ENCODE data around the gene PLEKHG2. TPM values are rescaled to one million over a fixed set of nuclear protein-coding genes. Genes with fewer than 3 reads are reported as not detected.
A peak's percentile ranks its signal among the peaks of the same experiment; 100 is the strongest.

The PLEKHG2 gene
- total and polyA plus RNA-seq, 9 of the 15 experiments (the other 6 are each of a cell fraction or from before 2014, with no cell fraction given): 0.98 to 45.7 (median 9.8) TPM

DNA sequence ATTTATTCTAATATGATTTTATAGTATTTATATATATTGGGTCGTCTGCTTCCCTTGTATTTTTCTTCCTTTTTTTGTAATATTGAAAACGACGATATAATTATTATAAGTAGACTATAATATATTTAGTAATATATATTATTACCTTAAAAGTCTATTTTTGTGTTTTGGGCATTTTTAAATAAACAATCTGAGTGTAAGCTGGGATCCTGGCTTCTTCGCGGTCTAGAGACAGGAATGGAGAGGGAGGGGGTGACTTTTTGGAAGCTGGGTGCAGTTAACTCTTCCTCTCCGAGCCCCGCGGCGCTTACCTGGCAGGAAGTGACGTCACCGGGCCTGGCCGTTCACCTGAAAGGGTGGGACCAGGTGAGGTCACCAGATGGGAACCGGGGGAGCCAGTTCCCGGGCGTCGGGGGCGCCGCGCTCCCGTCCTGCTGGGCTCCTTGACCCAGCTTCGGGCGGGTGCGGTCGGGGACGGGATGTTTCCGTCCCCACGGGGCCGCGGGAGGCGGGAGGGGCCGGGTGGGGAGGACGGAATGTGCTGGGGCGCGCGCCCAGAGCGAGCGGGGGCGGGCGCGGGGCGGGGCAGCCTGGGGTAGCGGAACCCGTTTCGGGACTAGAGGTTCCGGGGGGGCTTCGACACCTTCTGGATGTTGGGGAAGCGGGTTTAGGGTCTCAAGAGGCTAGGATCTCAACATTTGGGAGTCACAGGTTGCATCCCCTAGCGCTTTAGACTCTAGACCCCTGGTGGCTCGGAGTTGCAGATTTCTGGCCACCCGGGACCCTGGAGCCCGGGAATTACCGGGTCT lies 3.1 kb upstream of the PLEKHG2 start (continued):
- TF ChIP-seq FOSL1 (tag; conservative IDR thresholded peaks at IDR 0.05) (peak; percentile 38; the same call in 1 of the 2 replicates), PRPF4 (IDR thresholded peaks at IDR 0.05; ENCODE audit: insufficient read depth, low read depth, low read length, poor library complexity, severe bottlenecking) (no peak), HDAC3 (IDR thresholded peaks at IDR 0.05; ENCODE audit: borderline replicate concordance, partially characterized antibody) (no peak), TEAD1 (CRISPR knock-in tag; IDR thresholded peaks at IDR 0.05) (0 out of 4 replicates have a peak, but pooled peaks of 1 of the 2 experiments have one; percentile 17), HNRNPLL (IDR thresholded peaks at IDR 0.05; ENCODE audit: low read depth, low read length, poor library complexity, severe bottlenecking) (no peak), RBM34 (IDR thresholded peaks at IDR 0.05; ENCODE audit: borderline replicate concordance, insufficient read depth, low read length) (no peak), EZH2 (IDR thresholded peaks at IDR 0.05; ENCODE audit: borderline replicate concordance, low read depth, low read length) (no peak), SMARCA5 (IDR thresholded peaks at IDR 0.05) (no peak), MXI1 (IDR thresholded peaks at IDR 0.05; ENCODE audit: low read depth, low read length) (no peak), PHB (CRISPR knock-in tag; IDR thresholded peaks at IDR 0.05) (no peak), CCNT2 (IDR thresholded peaks at IDR 0.05; ENCODE audit: borderline replicate concordance, extremely low read depth, insufficient read length, low read depth, low read length) (peak; percentile 36), KLF6 (CRISPR knock-in tag; IDR thresholded peaks at IDR 0.05; ENCODE audit: borderline replicate concordance) (no peak), TAF1 (IDR thresholded peaks at IDR 0.05; ENCODE audit: control insufficient read depth, extremely low read depth, insufficient read depth, low read length, severe bottlenecking) (peak; percentile 59), ZBTB17 (CRISPR knock-in tag; IDR thresholded peaks at IDR 0.05) (0 out of 2 replicates have a peak, but pooled peaks have one; percentile 62)
- TF ChIP-seq, protein P1, sequence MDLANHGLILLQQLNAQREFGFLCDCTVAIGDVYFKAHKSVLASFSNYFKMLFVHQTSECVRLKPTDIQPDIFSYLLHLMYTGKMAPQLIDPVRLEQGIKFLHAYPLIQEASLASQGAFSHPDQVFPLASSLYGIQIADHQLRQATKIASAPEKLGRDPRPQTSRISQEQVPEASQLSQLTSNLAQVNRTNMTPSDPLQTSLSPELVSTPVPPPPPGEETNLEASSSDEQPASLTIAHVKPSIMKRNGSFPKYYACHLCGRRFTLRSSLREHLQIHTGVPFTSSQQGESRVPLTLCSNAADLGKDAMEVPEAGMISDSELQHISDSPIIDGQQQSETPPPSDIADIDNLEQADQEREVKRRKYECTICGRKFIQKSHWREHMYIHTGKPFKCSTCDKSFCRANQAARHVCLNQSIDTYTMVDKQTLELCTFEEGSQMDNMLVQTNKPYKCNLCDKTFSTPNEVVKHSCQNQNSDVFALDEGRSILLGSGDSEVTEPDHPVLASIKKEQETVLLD (IDR thresholded peaks at IDR 0.05): 0 out of 2 replicates have a peak, but pooled peaks have one; percentile 32
- TF ChIP-seq, protein P2, sequence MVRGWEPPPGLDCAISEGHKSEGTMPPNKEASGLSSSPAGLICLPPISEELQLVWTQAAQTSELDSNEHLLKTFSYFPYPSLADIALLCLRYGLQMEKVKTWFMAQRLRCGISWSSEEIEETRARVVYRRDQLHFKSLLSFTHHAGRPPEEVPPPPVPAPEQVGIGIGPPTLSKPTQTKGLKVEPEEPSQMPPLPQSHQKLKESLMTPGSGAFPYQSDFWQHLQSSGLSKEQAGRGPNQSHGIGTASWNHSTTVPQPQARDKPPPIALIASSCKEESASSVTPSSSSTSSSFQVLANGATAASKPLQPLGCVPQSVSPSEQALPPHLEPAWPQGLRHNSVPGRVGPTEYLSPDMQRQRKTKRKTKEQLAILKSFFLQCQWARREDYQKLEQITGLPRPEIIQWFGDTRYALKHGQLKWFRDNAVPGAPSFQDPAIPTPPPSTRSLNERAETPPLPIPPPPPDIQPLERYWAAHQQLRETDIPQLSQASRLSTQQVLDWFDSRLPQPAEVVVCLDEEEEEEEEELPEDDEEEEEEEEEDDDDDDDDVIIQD (CRISPR knock-in tag; IDR thresholded peaks at IDR 0.05): no peak
- TF ChIP-seq, protein P3, sequence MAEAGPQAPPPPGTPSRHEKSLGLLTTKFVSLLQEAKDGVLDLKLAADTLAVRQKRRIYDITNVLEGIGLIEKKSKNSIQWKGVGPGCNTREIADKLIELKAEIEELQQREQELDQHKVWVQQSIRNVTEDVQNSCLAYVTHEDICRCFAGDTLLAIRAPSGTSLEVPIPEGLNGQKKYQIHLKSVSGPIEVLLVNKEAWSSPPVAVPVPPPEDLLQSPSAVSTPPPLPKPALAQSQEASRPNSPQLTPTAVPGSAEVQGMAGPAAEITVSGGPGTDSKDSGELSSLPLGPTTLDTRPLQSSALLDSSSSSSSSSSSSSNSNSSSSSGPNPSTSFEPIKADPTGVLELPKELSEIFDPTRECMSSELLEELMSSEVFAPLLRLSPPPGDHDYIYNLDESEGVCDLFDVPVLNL (CRISPR knock-in tag; IDR thresholded peaks at IDR 0.05; ENCODE audit: low read depth): no peak
- TF ChIP-seq, protein P4, sequence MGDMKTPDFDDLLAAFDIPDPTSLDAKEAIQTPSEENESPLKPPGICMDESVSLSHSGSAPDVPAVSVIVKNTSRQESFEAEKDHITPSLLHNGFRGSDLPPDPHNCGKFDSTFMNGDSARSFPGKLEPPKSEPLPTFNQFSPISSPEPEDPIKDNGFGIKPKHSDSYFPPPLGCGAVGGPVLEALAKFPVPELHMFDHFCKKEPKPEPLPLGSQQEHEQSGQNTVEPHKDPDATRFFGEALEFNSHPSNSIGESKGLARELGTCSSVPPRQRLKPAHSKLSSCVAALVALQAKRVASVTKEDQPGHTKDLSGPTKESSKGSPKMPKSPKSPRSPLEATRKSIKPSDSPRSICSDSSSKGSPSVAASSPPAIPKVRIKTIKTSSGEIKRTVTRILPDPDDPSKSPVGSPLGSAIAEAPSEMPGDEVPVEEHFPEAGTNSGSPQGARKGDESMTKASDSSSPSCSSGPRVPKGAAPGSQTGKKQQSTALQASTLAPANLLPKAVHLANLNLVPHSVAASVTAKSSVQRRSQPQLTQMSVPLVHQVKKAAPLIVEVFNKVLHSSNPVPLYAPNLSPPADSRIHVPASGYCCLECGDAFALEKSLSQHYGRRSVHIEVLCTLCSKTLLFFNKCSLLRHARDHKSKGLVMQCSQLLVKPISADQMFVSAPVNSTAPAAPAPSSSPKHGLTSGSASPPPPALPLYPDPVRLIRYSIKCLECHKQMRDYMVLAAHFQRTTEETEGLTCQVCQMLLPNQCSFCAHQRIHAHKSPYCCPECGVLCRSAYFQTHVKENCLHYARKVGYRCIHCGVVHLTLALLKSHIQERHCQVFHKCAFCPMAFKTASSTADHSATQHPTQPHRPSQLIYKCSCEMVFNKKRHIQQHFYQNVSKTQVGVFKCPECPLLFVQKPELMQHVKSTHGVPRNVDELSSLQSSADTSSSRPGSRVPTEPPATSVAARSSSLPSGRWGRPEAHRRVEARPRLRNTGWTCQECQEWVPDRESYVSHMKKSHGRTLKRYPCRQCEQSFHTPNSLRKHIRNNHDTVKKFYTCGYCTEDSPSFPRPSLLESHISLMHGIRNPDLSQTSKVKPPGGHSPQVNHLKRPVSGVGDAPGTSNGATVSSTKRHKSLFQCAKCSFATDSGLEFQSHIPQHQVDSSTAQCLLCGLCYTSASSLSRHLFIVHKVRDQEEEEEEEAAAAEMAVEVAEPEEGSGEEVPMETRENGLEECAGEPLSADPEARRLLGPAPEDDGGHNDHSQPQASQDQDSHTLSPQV (IDR thresholded peaks at IDR 0.05): no peak; the same call in 1 of the 2 replicates
